GM23248 (cell line): ENCODE results near the gene SFXN2.

Experiments used
- EZH2 ChIP-seq: fragments of 200-600 bp; sonication (generic); IDR thresholded peaks from 2 replicates; pipeline ENCODE4 v1.6.1; 2018; ENCODE audit warnings: antibody characterized with exemption, mild to moderate bottlenecking; ENCODE audit not compliant: insufficient read depth, poor library complexity, severe bottlenecking
- EZH2phosphoT487 ChIP-seq: fragments of 200-600 bp; sonication (generic); IDR thresholded peaks from 2 replicates; pipeline ENCODE4 v1.6.1; 2018; ENCODE audit warnings: antibody characterized with exemption, moderate library complexity, mild to moderate bottlenecking, low read depth; ENCODE audit not compliant: insufficient read depth

GRCh38 chr10:102752266-102752930 lies 38.0 kb downstream of the SFXN2 start:
- no peak for TF ChIP-seq EZH2phosphoT487
- no peak for TF ChIP-seq EZH2
